HG02588 (cell line): Measurements from ENCODE around the gene GALM.
"Not testable (repeated sequence)": the region's sequence is repeated elsewhere in the genome, so short reads cannot be mapped to it uniquely, and the experiment has no call there.

Experiments
- ATAC-seq: cut with Tn5 transposase; IDR thresholded peaks from one replicate; pipeline ENCODE4 v1.9.1; 2021; ENCODE audit warnings: mild to moderate bottlenecking, moderate library complexity; ENCODE audit not compliant: unreplicated experiment

GALM gene

GRCh38 chr2:38665854-38666555, at the start of gene GALM:
Gene GALM (plus strand): TSS chr2:38666114. CDS start chr2:38666162, 48 bp downstream.
- peak; percentile 51 for ATAC-seq

- ATAC-seq: no peak
Measured at GRCh38 chr2:38617301-38617700, 48.6 kb upstream of the GALM start.

- ATAC-seq: no peak
Measured at GRCh38 chr2:38619458-38620164, 46.3 kb upstream of the GALM start.

GRCh38 chr2:38620282-38620977, 45.5 kb upstream of the GALM start:
- ATAC-seq: no peak

GRCh38 chr2:38621018-38621417, 44.9 kb upstream of the GALM start:
- ATAC-seq: no peak

- ATAC-seq: no peak
Measured at GRCh38 chr2:38622210-38622609, 43.7 kb upstream of the GALM start.

- ATAC-seq: no peak
Measured at GRCh38 chr2:38626326-38627035, 39.4 kb upstream of the GALM start.

- no peak for ATAC-seq
Measured at GRCh38 chr2:38627391-38627790, 38.5 kb upstream of the GALM start.

GRCh38 chr2:38629684-38630083, 36.2 kb upstream of the GALM start:
- ATAC-seq: no peak

GRCh38 chr2:38631976-38632375, 33.9 kb upstream of the GALM start:
- ATAC-seq: no peak

GRCh38 chr2:38632980-38633379, 32.9 kb upstream of the GALM start:
- ATAC-seq: no peak

GRCh38 chr2:38633895-38634294, 32.0 kb upstream of the GALM start:
- ATAC-seq: no peak

- ATAC-seq: peak; percentile 91
Measured at GRCh38 chr2:38634684-38635083, 31.2 kb upstream of the GALM start.

- ATAC-seq: no peak
Measured at GRCh38 chr2:38635139-38635538, 30.8 kb upstream of the GALM start.

GRCh38 chr2:38636069-38636468, 29.8 kb upstream of the GALM start:
- ATAC-seq: no peak

- ATAC-seq: not testable (repeated sequence)
Measured at GRCh38 chr2:38642373-38643017, 23.4 kb upstream of the GALM start.

GRCh38 chr2:38643021-38643671, 22.8 kb upstream of the GALM start:
- ATAC-seq: no peak

- ATAC-seq: not testable (repeated sequence)
Measured at GRCh38 chr2:38643683-38644511, 22.0 kb upstream of the GALM start.

GRCh38 chr2:38648107-38648761, 17.7 kb upstream of the GALM start:
- no peak for ATAC-seq
